HG02870 (cell line): ENCODE results near the gene AOC3.
"Not testable (repeated sequence)": the region's sequence is repeated elsewhere in the genome, so short reads cannot be mapped to it uniquely, and the experiment has no call there.

Experiments
- ATAC-seq: cut with Tn5 transposase; IDR thresholded peaks from one replicate; pipeline ENCODE4 v1.9.1; 2021; ENCODE audit warnings: mild to moderate bottlenecking, moderate library complexity; ENCODE audit not compliant: unreplicated experiment

AOC3 gene

DNA sequence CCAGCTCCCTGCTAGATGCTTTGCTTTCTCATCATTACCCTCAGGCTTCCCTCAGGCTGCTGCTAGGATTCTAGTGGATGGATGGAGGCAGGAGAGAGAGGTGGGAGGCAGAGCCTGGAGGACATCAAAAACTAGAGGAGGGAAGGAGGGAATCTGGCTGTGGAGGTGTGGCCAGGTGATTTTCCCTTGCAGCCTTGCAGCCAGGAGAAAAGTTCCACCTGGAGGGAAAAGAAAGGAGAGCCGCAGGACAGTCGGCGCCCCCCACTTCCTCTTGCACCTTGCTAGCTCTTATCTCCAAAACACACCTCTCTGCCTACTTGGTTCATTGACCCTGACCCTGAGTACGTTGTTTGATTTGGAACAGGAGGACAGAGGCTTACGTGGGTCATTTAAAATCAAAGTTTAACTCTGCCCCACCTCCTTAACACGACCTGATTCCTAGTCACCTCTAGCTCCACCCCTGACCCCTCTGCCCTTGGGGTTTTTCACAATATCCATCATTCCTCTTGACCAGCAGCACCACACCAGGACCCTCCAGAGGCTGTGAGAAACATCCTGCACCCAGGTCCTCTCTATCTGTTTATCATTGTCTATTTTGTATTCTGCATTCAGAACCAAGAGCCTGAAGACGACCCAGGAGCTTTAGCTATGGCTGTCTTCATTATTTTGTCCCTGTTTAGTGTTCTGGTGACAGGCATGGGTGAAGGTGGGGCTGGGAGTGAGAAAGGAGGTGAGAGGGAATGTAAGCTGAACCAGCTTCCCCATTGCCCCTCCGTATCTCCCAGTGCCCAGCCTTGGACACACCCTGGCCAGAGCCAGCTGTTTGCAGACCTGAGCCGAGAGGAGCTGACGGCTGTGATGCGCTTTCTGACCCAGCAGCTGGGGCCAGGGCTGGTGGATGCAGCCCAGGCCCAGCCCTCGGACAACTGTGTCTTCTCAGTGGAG lies 15.9 kb downstream of the AOC3 start:
- ATAC-seq = no peak

DNA sequence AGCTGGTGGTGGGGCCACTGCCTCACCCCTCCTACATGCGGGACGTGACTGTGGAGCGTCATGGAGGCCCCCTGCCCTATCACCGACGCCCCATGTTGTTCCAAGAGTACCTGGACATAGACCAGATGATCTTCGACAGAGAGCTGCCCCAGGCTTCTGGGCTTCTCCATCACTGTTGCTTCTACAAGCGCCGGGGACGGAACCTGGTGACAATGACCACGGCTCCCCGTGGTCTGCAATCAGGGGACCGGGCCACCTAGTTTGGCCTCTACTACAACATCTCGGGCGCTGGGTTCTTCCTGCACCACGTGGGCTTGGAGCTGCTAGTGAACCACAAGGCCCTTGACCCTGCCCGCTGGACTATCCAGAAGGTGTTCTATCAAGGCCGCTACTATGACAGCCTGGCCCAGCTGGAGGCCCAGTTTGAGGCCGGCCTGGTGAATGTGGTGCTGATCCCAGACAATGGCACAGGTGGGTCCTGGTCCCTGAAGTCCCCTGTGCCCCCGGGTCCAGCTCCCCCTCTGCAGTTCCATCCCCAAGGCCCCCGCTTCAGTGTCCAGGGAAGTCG lies 16.8 kb downstream of the AOC3 start:
- ATAC-seq = not testable (repeated sequence)

GRCh38 chr17:42868338-42868737 lies 17.3 kb downstream of the AOC3 start:
- no peak for ATAC-seq

DNA sequence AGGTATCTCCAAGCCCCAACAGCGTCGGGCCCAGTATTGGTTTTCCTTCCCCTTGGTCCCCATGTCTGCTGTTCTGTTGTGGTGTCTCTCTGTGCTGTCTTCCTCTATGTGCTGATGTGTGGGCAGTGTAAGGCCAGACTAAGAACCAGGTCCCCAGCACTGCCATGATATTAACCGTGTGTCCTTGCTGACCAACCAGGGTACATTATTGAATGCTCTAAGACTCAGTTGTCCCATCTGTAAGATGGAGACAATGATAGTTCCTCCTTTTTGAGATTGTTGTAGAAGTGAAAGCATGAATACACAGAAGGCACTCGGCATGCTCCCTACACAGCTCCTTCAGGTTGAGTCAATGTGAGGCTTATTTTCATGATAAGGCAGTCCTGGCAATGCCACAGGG lies 20.6 kb downstream of the AOC3 start:
- ATAC-seq = no peak

- no peak for ATAC-seq
Measured at GRCh38 chr17:42872251-42872965, 21.4 kb downstream of the AOC3 start.

DNA sequence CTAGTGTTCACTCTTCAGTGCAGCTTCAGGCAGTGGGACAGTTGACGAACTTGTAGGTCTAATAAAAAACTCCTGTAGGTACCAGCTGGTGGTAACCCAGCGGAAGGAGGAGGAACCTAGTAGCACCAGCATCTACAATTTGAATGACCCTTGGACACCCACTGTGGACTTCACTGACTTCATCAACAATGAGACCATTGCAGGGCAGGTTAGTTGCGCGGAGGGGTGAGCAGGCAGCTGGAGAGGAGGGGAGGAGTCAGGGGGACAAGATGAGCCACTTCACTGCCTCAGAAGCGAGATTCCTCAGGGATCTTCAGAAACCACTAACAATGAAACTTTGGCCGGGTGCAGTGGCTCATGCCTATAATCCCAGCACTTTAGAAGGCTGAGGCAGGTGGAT lies 22.3 kb downstream of the AOC3 start:
- ATAC-seq = no peak

DNA sequence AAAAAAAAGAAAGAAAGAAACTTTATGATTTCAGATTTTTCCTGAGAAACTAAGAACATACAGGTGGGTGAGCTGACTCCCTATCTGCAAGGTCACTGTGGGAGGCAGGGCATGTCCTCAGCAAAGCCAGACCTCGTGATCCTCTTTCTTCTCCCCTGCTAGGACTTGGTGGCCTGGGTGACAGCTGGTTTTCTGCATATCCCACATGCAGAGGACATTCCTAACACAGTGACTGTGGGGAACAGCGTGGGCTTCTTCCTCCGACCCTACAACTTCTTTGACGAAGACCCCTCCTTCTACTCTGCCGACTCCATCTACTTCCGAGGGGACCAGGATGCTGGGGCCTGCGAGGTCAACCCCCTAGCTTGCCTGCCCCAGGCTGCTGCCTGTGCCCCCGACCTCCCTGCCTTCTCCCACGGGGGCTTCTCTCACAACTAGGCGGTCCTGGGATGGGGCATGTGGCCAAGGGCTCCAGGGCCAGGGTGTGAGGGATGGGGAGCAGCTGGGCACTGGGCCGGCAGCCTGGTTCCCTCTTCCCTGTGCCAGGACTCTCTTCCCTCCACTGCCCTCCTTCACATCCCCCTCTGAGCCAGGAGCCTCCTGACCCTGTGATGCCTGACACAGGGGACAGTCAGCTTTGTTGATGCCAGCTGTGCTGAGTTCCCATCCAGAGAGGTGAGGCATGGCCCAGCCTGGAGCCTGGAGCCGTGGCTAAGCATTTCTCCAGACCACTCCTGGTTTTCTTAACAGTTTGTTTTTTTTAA lies 23.1 kb downstream of the AOC3 start:
- not testable (repeated sequence) for ATAC-seq

GRCh38 chr17:42877037-42877436 lies 26.0 kb downstream of the AOC3 start:
- no peak for ATAC-seq

- no peak for ATAC-seq
Measured at GRCh38 chr17:42878123-42878880, 27.3 kb downstream of the AOC3 start.

DNA sequence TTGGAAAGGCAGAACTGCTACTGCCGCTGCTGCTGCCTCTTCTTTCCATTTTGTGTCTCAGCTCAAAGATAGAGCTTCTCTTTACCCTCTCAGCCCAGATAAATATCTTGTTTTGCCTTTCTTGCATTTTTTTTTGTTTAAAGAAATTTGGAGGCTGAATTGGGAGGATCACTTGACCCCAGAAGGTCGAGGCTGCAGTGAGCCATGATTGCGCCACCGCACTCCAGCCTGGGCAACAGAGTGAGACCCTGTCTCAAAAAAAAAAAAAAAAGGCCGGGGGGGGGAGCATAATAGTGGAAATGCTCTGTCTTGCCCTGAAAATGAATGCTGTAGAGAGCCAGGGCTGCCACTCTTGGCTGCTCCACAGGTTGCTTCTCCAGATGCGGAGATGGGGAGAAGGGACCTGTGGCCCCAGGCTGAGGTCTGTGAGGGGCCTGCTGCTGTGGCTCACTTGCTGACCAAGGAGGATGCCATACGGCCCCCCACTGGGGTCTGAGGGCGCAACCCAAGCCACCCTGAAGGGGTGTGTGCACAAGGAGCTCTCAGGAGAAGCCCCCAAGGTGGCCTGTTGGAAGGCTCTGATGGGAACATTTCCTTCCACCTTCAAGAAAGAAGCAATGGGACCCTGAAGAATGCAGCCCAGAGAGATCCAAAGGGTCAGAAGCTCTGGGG lies 28.1 kb downstream of the AOC3 start:
- no peak for ATAC-seq

DNA sequence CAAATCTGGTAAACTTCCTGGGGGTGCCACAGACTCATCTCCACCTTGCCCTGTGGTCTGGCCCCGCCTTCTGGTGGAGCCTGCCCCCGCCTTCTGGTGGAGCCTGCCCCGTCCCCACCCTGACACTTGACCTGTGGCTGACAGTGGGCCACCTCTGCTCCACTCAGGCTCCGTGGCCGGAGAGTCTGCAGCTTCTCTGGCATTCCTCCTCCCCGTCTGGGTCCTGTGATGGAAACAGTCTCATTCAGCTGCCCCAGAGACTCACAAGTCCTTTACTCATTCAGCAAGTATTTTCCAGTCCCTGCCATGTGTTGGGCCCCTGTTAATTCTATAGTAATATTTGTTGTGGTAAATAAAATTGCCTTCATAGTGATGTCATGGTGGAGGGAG lies 28.6 kb downstream of the AOC3 start:
- no peak for ATAC-seq

GRCh38 chr17:42880776-42881310 lies 29.8 kb downstream of the AOC3 start:
- no peak for ATAC-seq

DNA sequence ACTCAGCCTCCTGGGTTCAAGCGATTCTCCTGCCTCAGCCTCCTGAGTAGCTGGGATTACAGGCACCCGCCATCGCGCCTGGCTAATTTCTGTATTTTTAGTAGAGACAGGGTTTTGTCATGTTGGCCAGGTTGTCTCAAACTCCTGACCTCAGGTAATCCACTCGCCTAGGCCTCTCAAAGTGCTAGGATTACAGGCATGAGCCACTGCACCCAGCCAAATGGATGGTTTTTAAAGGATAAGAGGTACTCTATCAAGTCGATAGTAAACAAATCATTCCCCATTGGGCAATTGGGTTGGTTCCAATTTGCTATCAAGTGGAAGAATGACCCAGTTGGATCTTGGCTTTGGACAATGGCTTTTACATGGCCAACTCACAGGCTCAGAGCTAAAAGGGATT lies 30.7 kb downstream of the AOC3 start:
- not testable (repeated sequence) for ATAC-seq

GRCh38 chr17:42882166-42882565 lies 31.2 kb downstream of the AOC3 start:
- no peak for ATAC-seq

DNA sequence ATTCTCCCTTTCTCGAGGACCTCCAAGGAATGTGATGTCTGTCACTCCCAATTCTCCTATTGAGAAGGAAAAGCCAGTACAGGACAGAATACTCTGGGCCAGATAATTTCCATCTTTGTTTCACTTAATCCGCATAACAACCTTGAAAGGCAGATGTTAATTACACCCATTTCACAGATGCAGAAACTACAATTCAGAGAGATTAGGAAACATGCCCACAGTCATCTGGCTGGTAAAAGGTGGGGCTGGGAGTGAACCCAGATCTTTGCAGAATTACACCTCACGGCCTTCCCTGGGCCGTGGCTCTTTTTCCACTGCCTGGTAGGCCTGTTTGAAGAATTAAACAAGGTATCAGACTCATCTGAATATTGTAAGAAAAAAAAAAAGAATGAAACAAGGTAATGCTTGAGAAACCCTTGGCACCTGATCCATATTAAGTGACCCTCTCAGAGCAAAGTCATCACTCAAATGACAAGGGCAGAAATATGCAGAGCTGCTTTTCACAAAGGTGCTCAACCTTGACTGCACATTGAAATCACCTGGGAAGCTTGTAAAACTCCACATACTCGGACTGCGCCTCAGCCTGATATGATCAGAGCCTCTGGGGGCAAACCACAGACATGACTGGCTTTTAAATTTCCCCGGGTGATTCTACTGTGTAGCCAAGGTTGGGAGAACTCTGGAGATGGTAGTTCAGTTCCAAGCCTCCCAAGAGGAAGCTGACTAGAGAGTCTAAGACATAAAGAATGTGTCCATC lies 33.0 kb downstream of the AOC3 start:
- ATAC-seq = no peak

DNA sequence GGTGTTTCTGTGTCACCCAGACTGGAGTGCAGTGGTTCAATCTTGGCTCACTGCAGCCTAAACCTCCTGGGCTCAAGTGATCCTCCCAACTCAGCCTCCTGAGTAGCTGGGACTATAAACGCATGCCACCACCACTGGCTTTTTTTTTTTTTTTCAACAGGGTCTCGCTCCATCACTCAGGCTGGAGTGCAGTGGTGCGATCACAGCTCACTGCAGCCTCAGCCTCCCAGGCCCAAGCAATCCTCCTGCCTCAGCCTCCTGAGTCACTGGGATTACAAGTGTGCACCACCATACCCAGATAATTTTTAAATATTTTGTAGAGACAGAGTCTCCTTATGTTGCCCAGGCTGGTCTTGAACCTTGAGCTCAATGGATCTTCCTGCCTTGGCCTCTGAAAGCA lies 34.8 kb downstream of the AOC3 start:
- not testable (repeated sequence) for ATAC-seq

DNA sequence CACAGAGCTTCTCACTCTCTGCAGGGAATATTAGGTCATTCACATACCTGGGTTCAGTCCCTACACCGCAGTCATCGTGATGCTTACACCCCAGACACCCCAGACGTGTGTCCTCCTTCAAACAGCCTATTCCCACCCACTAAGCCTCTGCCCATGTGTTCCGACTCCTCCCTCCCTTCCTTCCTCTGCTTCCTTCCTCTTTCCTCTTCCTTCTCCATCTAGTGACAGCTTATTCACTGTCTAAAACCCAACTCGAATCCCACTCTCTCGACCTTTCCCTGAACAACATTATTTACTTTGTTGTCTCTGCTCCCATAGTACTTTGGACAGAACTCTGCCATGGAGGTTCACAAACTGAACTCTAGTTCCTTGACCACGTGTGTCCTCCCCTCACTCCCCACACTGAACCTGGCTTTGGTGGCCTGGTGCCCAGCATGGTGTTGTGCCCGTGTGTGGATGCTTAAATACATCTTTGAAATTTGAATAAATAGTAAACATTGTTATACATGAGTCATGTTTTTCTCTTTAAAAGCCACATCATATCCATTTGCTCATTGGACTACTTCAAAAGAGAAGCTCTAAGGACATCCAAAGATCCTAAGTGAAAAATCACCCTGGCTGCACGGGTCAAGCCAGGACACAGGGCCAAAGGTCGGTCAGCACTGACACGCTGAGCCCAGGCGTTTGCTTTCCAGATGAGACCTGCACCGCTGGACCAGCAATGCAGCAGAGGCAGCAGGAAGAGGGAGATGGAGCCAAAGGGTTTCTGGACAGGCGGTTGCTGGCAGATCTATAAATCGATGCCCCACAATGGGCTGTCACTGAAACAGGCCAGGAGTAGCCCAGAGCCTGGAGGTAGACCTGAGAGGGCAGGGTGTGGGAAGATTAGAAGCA lies 35.5 kb downstream of the AOC3 start:
- no peak for ATAC-seq

- ATAC-seq = no peak
Measured at GRCh38 chr17:42889809-42890208, 38.8 kb downstream of the AOC3 start.
